MM.1S (cell line): Measurements from ENCODE around the gene ITPRIP.

Experiments used
- CTCF ChIP-seq: fragments of 300-600 bp; sonication (generic); IDR thresholded peaks from 2 replicates; pipeline ENCODE4 v1.5.1; 2016; ENCODE audit warnings: antibody characterized with exemption, low read length, mixed read lengths
- EZH2 ChIP-seq: fragments of 300-600 bp; sonication (generic); optimal IDR thresholded peaks from 2 replicates; pipeline ENCODE3; 2017; ENCODE audit warnings: low read depth, mild to moderate bottlenecking, antibody characterized with exemption, low read length, mixed read lengths
- EZH2phosphoT487 ChIP-seq: fragments of 300-600 bp; sonication (generic); IDR thresholded peaks from 2 replicates; pipeline ENCODE4 v1.6.1; 2018; ENCODE audit warnings: antibody characterized with exemption, low read length

DNA sequence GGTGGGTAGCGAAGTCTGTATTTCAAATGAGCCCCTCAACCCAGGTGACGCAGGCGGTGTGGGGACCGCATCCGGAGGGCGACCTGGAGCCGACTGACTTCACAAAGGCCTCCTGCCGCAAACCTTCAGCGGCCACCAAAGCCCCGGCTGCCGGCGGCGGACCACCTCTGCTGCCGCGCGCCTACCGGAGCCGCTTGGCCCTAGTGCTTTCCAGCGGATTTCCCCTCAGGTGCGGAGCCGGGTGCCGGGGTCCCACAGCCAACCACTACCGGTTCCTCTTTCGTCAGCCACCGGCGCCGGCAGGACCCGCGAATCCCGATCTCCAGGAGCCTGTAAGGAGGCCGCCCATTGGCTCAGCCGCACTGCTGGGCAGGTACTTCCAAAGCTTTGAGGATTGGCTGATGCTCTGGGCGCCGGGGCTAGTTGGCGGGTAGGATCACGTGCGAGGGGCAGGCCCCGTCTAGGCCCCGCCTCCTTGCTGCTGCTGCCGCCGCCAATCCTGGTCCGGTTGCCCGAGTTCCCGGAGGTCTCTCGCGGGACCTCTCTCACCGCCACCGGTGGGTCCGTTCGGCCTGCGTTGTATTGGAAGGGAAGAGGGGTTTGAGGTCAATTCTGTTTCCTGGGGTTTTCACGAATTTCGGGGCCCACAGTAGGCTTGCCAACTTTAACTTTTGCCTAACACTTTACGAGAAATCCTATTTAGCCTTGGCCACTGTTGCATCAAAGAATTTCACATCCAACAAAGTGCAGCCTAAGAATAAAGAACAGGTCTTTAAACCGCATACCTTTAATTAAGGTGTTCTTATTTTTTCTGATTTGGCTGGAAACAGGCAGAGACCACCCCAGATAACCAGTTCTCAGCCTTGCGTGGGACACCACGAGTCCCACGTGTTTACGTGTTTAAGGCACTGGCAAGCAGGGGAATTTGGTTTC, 69.3 kb downstream of the ITPRIP start, which contains the start of gene GSTO2:
- TF ChIP-seq EZH2phosphoT487, result no peak
- no peak for TF ChIP-seq CTCF
- TF ChIP-seq EZH2, result no peak
